OCI-LY1 (cell line): ENCODE measurements around the gene SMU1.

Experiments used
- CTCF ChIP-seq: fragments of 200-600 bp; sonication (generic), shearing (Covaris generic); IDR thresholded peaks from 2 replicates; pipeline ENCODE4 v1.5.1; 2017; ENCODE audit warnings: mild to moderate bottlenecking, antibody characterized with exemption, low read length, moderate library complexity, mixed read lengths
- EZH2 ChIP-seq: fragments of 200-600 bp; sonication (generic), shearing (Covaris generic); IDR thresholded peaks from 2 replicates; pipeline ENCODE4 v1.8.0; 2017; ENCODE audit warnings: borderline replicate concordance, mixed run types, mild to moderate bottlenecking, antibody characterized with exemption, low read length, moderate library complexity, mixed read lengths

DNA sequence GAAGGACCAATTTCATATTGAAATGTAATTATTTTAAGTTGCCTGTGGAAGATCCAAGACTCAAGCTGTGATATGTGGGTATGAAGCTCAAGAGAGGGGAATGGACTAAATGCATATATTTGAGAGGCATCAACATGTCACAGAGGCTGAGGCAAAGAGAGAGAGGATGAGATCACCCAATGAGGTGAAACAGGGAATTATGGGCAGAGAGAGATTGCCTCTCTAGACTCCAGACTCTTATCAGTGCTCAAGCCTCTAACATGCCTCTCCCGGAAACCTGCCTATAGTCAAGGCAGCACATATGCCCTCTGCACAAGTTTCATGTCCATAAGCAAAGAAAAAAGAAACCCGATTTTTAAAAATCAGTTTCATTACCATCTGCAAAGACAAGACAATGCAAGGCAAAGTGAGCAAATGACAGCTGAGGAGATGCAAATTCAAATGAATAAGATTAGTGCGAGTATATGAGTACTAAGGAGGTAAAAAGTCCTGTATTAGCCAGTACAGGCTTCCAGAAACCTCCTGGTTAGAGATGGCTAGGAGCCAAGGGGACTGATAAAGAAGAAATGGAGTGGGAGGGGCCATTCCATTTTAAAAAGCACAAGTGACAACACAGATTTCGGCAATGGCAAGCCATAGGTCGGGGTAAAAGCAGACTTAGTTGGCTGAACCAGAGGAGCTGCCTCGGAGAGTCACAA lies 84.4 kb downstream of the SMU1 start:
- TF ChIP-seq CTCF: no peak
- no peak for TF ChIP-seq EZH2
